Muscle of leg (tissue), 11 donors: Measurements from ENCODE around the gene ZNF408. TPM values are rescaled to one million over a fixed set of nuclear protein-coding genes. Genes with fewer than 3 reads are reported as not detected.
"Not testable (repeated sequence)": the region's sequence is repeated elsewhere in the genome, so short reads cannot be mapped to it uniquely, and the experiment has no call there.

Experiments used
- DNase-seq: peaks from one replicate; pipeline ENCODE4 v3.0.0; 2013
- H3K27ac ChIP-seq: one replicate; pipeline ENCODE4 v1.5.1; 2013; ENCODE audit warnings: mild to moderate bottlenecking, low read length, control low read depth
- H3K27me3 ChIP-seq: one replicate; pipeline ENCODE4 v1.6.1; 2013; ENCODE audit warnings: low read length; ENCODE audit not compliant: control insufficient read depth, insufficient read depth
- H3K36me3 ChIP-seq: one replicate; pipeline ENCODE4 v1.6.1; 2013; ENCODE audit warnings: low read length; ENCODE audit not compliant: control insufficient read depth, insufficient read depth
- H3K4me1 ChIP-seq: one replicate; pipeline ENCODE4 v1.6.1; 2013; ENCODE audit warnings: low read length; ENCODE audit not compliant: control insufficient read depth, insufficient read depth
- H3K4me3 ChIP-seq: one replicate; pipeline ENCODE4 v1.5.1; 2013; ENCODE audit warnings: low read length, control low read depth
- H3K9me3 ChIP-seq: replicated peaks from 2 replicates; pipeline ENCODE4 v1.6.1; 2013; ENCODE audit warnings: low read depth, low read length; ENCODE audit not compliant: control insufficient read depth
- WGBS: methylation state at CpG from one replicate; pipeline ENCODE4 v1.1.5; 2013; ENCODE audit warnings: missing lambda C conversion rate; ENCODE audit not compliant: insufficient coverage; 5-methylcytosine and 5-hydroxymethylcytosine counted together
- polyA plus RNA-seq, 8 donors: library from polyadenylated mRNA; unstranded; fragments of 120-200 nt; gene quantifications; one replicate each; pipeline versions ENCODE4 v1.2.1 to v1.2.3, GENCODE V29; 2013; ENCODE audit warnings: inconsistent platforms in 1 of 8, low replicate concordance in 1 of 8; ENCODE audit not compliant: insufficient read length in 8 of 8, insufficient read depth in 1 of 8
- total RNA-seq: library from RNA; stranded (reverse); fragments of 120-200 nt; gene quantifications from one replicate; pipeline ENCODE4 v1.2.4, GENCODE V29; 2013

The ZNF408 gene
- total and polyA plus RNA-seq, 9 donors, result 5.8 to 14.8 (median 8.3) TPM

GRCh38 chr11:46711303-46711702 lies 10.5 kb downstream of the ZNF408 start:
- no peaks in the 10 kb centered on the region for H3K27me3 ChIP-seq
- H3K4me1 ChIP-seq, result peaks cover 16% of the 10 kb centered on the region
- DNase-seq, result peak; percentile 20
- peaks cover 15% of the 10 kb centered on the region for H3K36me3 ChIP-seq
- no peak overlapping the region for H3K4me3 ChIP-seq
- peak overlapping the region; percentile 93 for H3K27ac ChIP-seq
- no peaks in the 10 kb centered on the region for H3K9me3 ChIP-seq
- 80% methylated on average over 1 of the region's 5 CpGs for WGBS

GRCh38 chr11:46712874-46713576 lies 12.2 kb downstream of the ZNF408 start:
- DNase-seq, result no peak
- peaks cover 16% of the 10 kb centered on the region for H3K4me1 ChIP-seq
- 100% methylated on average over 2 of the region's 7 CpGs for WGBS
- H3K36me3 ChIP-seq, result no peaks in the 10 kb centered on the region
- H3K4me3 ChIP-seq, result no peak overlapping the region
- no peak overlapping the region for H3K27ac ChIP-seq
- H3K9me3 ChIP-seq, result no peaks in the 10 kb centered on the region
- no peaks in the 10 kb centered on the region for H3K27me3 ChIP-seq

GRCh38 chr11:46717825-46718154 lies 17.0 kb downstream of the ZNF408 start:
- not testable (repeated sequence) for H3K9me3 ChIP-seq, H3K27ac ChIP-seq, H3K27me3 ChIP-seq, H3K36me3 ChIP-seq, DNase-seq, H3K4me1 ChIP-seq, H3K4me3 ChIP-seq
- WGBS, result no CpG with 5 or more reads among the region's 2 CpGs

GRCh38 chr11:46718155-46719019 lies 17.6 kb downstream of the ZNF408 start:
- 67% methylated on average over 1 of the region's 11 CpGs for whole genome bisulfite sequencing
- no peak for DNase-seq
- Histone ChIP-seq H3K9me3 (no peaks in the 10 kb centered on the region), H3K36me3 (no peaks in the 10 kb centered on the region), H3K4me3 (no peak overlapping the region), H3K27ac (no peak overlapping the region), H3K4me1 (no peaks in the 10 kb centered on the region), H3K27me3 (no peaks in the 10 kb centered on the region)

- WGBS, result 72% methylated on average over 7 of the region's 7 CpGs
- H3K36me3 ChIP-seq, result no peaks in the 10 kb centered on the region
- no peak for DNase-seq
- H3K27ac ChIP-seq, result no peak within 1 kb of the TSS
- no peaks in the 10 kb centered on the region for H3K9me3 ChIP-seq
- no peak within 1 kb of the TSS for H3K4me3 ChIP-seq
- no peaks in the 10 kb centered on the region for H3K27me3 ChIP-seq
- no peaks in the 10 kb centered on the region for H3K4me1 ChIP-seq
Measured at GRCh38 chr11:46719048-46719542, 18.3 kb downstream of the ZNF408 start, which contains the start of gene F2. Gene F2 (plus strand): TSS chr11:46719213. CDS start chr11:46719236, 23 bp downstream.

GRCh38 chr11:46719543-46720218 lies 18.9 kb downstream of the ZNF408 start:
- Histone ChIP-seq H3K27ac (no peak overlapping the region), H3K36me3 (no peaks in the 10 kb centered on the region), H3K4me3 (no peak overlapping the region), H3K9me3 (no peaks in the 10 kb centered on the region), H3K4me1 (no peaks in the 10 kb centered on the region), H3K27me3 (no peaks in the 10 kb centered on the region)
- WGBS, result 86% methylated on average over 23 of the region's 25 CpGs
- DNase-seq, result no peak

- DNase-seq, result no peak
- H3K27me3 ChIP-seq, result no peaks in the 10 kb centered on the region
- no peaks in the 10 kb centered on the region for H3K9me3 ChIP-seq
- no peaks in the 10 kb centered on the region for H3K36me3 ChIP-seq
- WGBS, result 86% methylated on average over 4 of the region's 6 CpGs
- no peak overlapping the region for H3K27ac ChIP-seq
- H3K4me3 ChIP-seq, result no peak overlapping the region
- no peaks in the 10 kb centered on the region for H3K4me1 ChIP-seq
Measured at GRCh38 chr11:46721286-46721685, 20.5 kb downstream of the ZNF408 start.

- Histone ChIP-seq H3K4me1 (no peaks in the 10 kb centered on the region), H3K4me3 (no peak overlapping the region), H3K27me3 (no peaks in the 10 kb centered on the region), H3K27ac (no peak overlapping the region), H3K36me3 (no peaks in the 10 kb centered on the region), H3K9me3 (no peaks in the 10 kb centered on the region)
- no peak for DNase-seq
- WGBS, result 96% methylated on average over 11 of the region's 11 CpGs
Measured at GRCh38 chr11:46722566-46723358, 21.9 kb downstream of the ZNF408 start.

- Histone ChIP-seq H3K36me3 (no peaks in the 10 kb centered on the region), H3K27me3 (no peaks in the 10 kb centered on the region), H3K9me3 (no peaks in the 10 kb centered on the region), H3K27ac (no peak overlapping the region), H3K4me1 (no peaks in the 10 kb centered on the region), H3K4me3 (no peak overlapping the region)
- DNase-seq, result no peak
- 84% methylated on average over 4 of the region's 8 CpGs for WGBS
Measured at GRCh38 chr11:46723359-46723680, 22.5 kb downstream of the ZNF408 start.
